Karpas-422 (cell line): Measurements from ENCODE around the gene CPSF4L. TPM values are rescaled to one million over a fixed set of nuclear protein-coding genes. Genes with fewer than 3 reads are reported as not detected.

Experiments used
- DNase-seq: peaks from one replicate; pipeline ENCODE4 v3.0.0-alpha.2; 2015
- H2AFZ ChIP-seq: fragments of 200-600 bp; sonication (generic); 2 replicates; pipeline ENCODE4 v1.6.1; 2014; ENCODE audit warnings: antibody characterized with exemption, low read length, mixed read lengths
- H3K27ac ChIP-seq: fragments of 200-600 bp; sonication (generic); 2 replicates; pipeline ENCODE4 v1.5.1; 2014; ENCODE audit warnings: mild to moderate bottlenecking, low read length, moderate library complexity
- H3K27me3 ChIP-seq: fragments of 200-600 bp; sonication (generic); 2 replicates; pipeline ENCODE4 v1.6.1; 2014; ENCODE audit warnings: low read length, mixed read lengths
- H3K36me3 ChIP-seq: fragments of 200-600 bp; sonication (generic); 2 replicates; pipeline ENCODE4 v1.6.1; 2014; ENCODE audit warnings: low read length, mixed read lengths; ENCODE audit not compliant: insufficient read depth
- H3K4me1 ChIP-seq: fragments of 200-600 bp; sonication (generic); 2 replicates; pipeline ENCODE4 v1.6.1; 2014; ENCODE audit warnings: mild to moderate bottlenecking, low read length, mixed read lengths
- H3K4me2 ChIP-seq: fragments of 200-600 bp; sonication (generic); 2 replicates; pipeline ENCODE4 v1.6.1; 2014; ENCODE audit warnings: low read length, low read depth, mild to moderate bottlenecking; ENCODE audit not compliant: poor library complexity, severe bottlenecking
- H3K4me3 ChIP-seq: fragments of 200-600 bp; sonication (generic); 2 replicates; pipeline ENCODE4 v1.5.1; 2014; ENCODE audit warnings: mild to moderate bottlenecking, antibody characterized with exemption, low read length, mixed read lengths
- H3K79me2 ChIP-seq: fragments of 200-600 bp; sonication (generic); 2 replicates; pipeline ENCODE4 v1.6.1; 2014; ENCODE audit warnings: mild to moderate bottlenecking, low read length, mixed read lengths
- H3K9ac ChIP-seq: fragments of 200-600 bp; sonication (generic); 2 replicates; pipeline ENCODE4 v1.6.0; 2014; ENCODE audit warnings: low read length
- H3K9me2 ChIP-seq: fragments of 200-600 bp; sonication (generic), shearing (Covaris generic); replicated peaks from 2 replicates; pipeline ENCODE4 v1.6.0; 2014; ENCODE audit warnings: mild to moderate bottlenecking, low read length, moderate library complexity; ENCODE audit not compliant: insufficient read depth
- H3K9me3 ChIP-seq: fragments of 300-700, 200-600 bp; sonication (generic); 2 replicates; pipeline ENCODE4 v1.6.1; 2014; ENCODE audit warnings: low read length, mixed read lengths
- H4K20me1 ChIP-seq: fragments of 200-600 bp; sonication (generic); 2 replicates; pipeline ENCODE4 v1.6.1; 2014; ENCODE audit warnings: mild to moderate bottlenecking, antibody characterized with exemption, low read length, low read depth; ENCODE audit not compliant: insufficient read depth
- total RNA-seq: library from RNA; depleted of rRNA; stranded (reverse); fragments of >200 nt; shearing (Covaris generic); gene quantifications from 2 replicates; pipeline ENCODE4 v1.2.3, GENCODE V29; 2014; ENCODE audit warnings: low replicate concordance; rRNA removed

CPSF4L gene
- total RNA-seq, 1 experiment from 2014 or later: not detected

GRCh38 chr17:73201215-73202069 is 60.2 kb downstream of the CPSF4L start:
- Histone ChIP-seq H3K79me2 (0 out of 2 replicates have a peak, but pooled peaks cover 6% of the 10 kb centered on the region), H3K9me2 (no peaks in the 10 kb centered on the region), H3K36me3 (peaks cover 69% of the 10 kb centered on the region), H2AFZ (no peak overlapping the region), H3K27me3 (no peaks in the 10 kb centered on the region), H4K20me1 (no peaks in the 10 kb centered on the region), H3K27ac (no peak overlapping the region), H3K4me1 (no peaks in the 10 kb centered on the region), H3K9me3 (no peaks in the 10 kb centered on the region), H3K4me2 (no peak overlapping the region), H3K9ac (no peak overlapping the region), H3K4me3 (no peak overlapping the region)
- DNase-seq: no peak

- no peak overlapping the region for H3K4me2 ChIP-seq
- H3K4me3 ChIP-seq: no peak overlapping the region
Observed at GRCh38 chr17:73200476-73200875, 61.2 kb downstream of the CPSF4L start.

GRCh38 chr17:73199751-73200317 is 61.8 kb downstream of the CPSF4L start:
- Histone ChIP-seq H3K4me2 (no peak overlapping the region), H3K36me3 (peaks cover 56% of the 10 kb centered on the region), H3K4me1 (peaks cover 3% of the 10 kb centered on the region), H3K27ac (no peak overlapping the region), H3K27me3 (no peaks in the 10 kb centered on the region), H3K4me3 (no peak overlapping the region), H3K9me3 (no peaks in the 10 kb centered on the region), H2AFZ (no peak overlapping the region), H3K9me2 (no peaks in the 10 kb centered on the region), H3K9ac (no peak overlapping the region), H3K79me2 (peaks cover 4% of the 10 kb centered on the region), H4K20me1 (no peaks in the 10 kb centered on the region)
- no peak for DNase-seq

More at GRCh38 chr17:73200476-73200875, 61.2 kb downstream of the CPSF4L start:
- Histone ChIP-seq H4K20me1 (no peaks in the 10 kb centered on the region), H3K36me3 (peaks cover 60% of the 10 kb centered on the region), H3K27ac (no peak overlapping the region), H3K27me3 (no peaks in the 10 kb centered on the region), H2AFZ (no peak overlapping the region), H3K9me2 (no peaks in the 10 kb centered on the region), H3K4me1 (no peaks in the 10 kb centered on the region), H3K79me2 (0 out of 2 replicates have a peak, but pooled peaks cover 2% of the 10 kb centered on the region), H3K9me3 (no peaks in the 10 kb centered on the region), H3K9ac (no peak overlapping the region)
- no peak for DNase-seq

DNA sequence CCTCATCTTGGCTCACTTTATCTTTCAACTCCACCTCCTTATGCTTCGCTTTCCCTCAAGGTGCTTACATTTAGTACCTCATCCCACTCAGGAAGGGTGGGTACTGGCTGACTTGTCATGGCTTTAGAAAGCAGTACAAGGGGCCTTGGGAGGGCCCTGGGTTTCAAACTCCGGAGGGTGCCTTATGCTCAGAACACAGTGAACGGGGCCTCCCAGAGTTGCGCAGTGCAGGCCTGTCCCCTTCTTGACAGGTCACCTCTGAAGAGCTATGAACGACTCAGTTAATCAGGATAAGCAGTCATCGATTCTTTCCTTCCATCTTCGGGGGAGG is 62.8 kb downstream of the CPSF4L start:
- no peak overlapping the region for H3K27ac ChIP-seq
- H4K20me1 ChIP-seq: no peaks in the 10 kb centered on the region
- peaks cover 56% of the 10 kb centered on the region for H3K36me3 ChIP-seq
- H3K4me1 ChIP-seq: peaks cover 8% of the 10 kb centered on the region
- no peak overlapping the region for H3K4me3 ChIP-seq
- H2AFZ ChIP-seq: no peak overlapping the region
- H3K27me3 ChIP-seq: no peaks in the 10 kb centered on the region
- no peak overlapping the region for H3K9ac ChIP-seq
- no peak for DNase-seq
- no peaks in the 10 kb centered on the region for H3K9me2 ChIP-seq
- H3K79me2 ChIP-seq: peaks cover 10% of the 10 kb centered on the region
- H3K9me3 ChIP-seq: no peaks in the 10 kb centered on the region
- H3K4me2 ChIP-seq: no peak overlapping the region

Other genes starting within 250 kb of the CPSF4L start
- gene SLC39A11, start 169.2 kb downstream of the CPSF4L start, total RNA-seq: 49.6 and 69.7 TPM in 2 replicates
- gene SSTR2, start 96.9 kb downstream of the CPSF4L start, total RNA-seq: 20.9 and 25.3 TPM in 2 replicates
- gene COG1, start 68.8 kb downstream of the CPSF4L start, total RNA-seq: 11.0 and 25.3 TPM in 2 replicates
- gene CDC42EP4, start 50.1 kb upstream of the CPSF4L start, total RNA-seq: not detected in 2 replicates